H9 (cell line): Measurements from ENCODE around the gene CEP162. TPM values are rescaled to one million over a fixed set of nuclear protein-coding genes. Genes with fewer than 3 reads are reported as not detected.

Source experiments
- DNase-seq: peaks from one replicate; pipeline ENCODE4 v3.0.0-alpha.2; 2017
- H2AFZ ChIP-seq: one replicate; pipeline ENCODE4 v1.6.1; 2013; ENCODE audit warnings: mild to moderate bottlenecking, low read length, control low read depth, moderate library complexity
- H2AK5ac ChIP-seq: 2 replicates; pipeline ENCODE4 v1.6.1; 2013; ENCODE audit warnings: low read length, control low read depth, mixed read lengths; ENCODE audit not compliant: insufficient read length
- H2BK120ac ChIP-seq: one replicate; pipeline ENCODE4 v1.6.1; 2013; ENCODE audit warnings: low read depth, mild to moderate bottlenecking, low read length, control low read depth, inconsistent platforms; ENCODE audit not compliant: poor library complexity, severe bottlenecking
- H2BK12ac ChIP-seq: 2 replicates; pipeline ENCODE4 v1.6.1; 2013; ENCODE audit warnings: low read length, control low read depth, mixed read lengths, low read depth; ENCODE audit not compliant: insufficient read length
- H2BK15ac ChIP-seq: 2 replicates; pipeline ENCODE4 v1.6.1; 2013; ENCODE audit warnings: low read depth, low read length, control low read depth
- H2BK20ac ChIP-seq: one replicate; pipeline ENCODE4 v1.6.1; 2013; ENCODE audit warnings: low read depth, mild to moderate bottlenecking, low read length, control low read depth, inconsistent platforms; ENCODE audit not compliant: poor library complexity, severe bottlenecking
- H2BK5ac ChIP-seq: 2 replicates; pipeline ENCODE4 v1.6.1; 2013; ENCODE audit warnings: low read length, control low read depth, mixed read lengths; ENCODE audit not compliant: insufficient read length
- H3K14ac ChIP-seq: 2 replicates; pipeline ENCODE4 v1.6.1; 2013; ENCODE audit warnings: low read length, control low read depth; ENCODE audit not compliant: insufficient read depth
- H3K18ac ChIP-seq: 2 replicates; pipeline ENCODE4 v1.6.1; 2013; ENCODE audit warnings: low read depth, mild to moderate bottlenecking, mixed read lengths, low read length, control low read depth; ENCODE audit not compliant: insufficient read length
- H3K23ac ChIP-seq: 2 replicates; pipeline ENCODE4 v1.6.1; 2013; ENCODE audit warnings: low read length, control low read depth, mixed read lengths, low read depth; ENCODE audit not compliant: insufficient read length
- H3K23me2 ChIP-seq: 2 replicates; pipeline ENCODE4 v1.6.1; 2013; ENCODE audit warnings: low read depth, mild to moderate bottlenecking, mixed read lengths, low read length, control low read depth; ENCODE audit not compliant: insufficient read length, poor library complexity, severe bottlenecking
- H3K27ac ChIP-seq: 2 replicates; pipeline ENCODE4 v1.5.1; 2013; ENCODE audit warnings: low read length, control low read depth, mixed read lengths, low read depth; ENCODE audit not compliant: insufficient read length
- H3K27me3 ChIP-seq: 2 replicates; pipeline ENCODE4 v1.6.1; 2013; ENCODE audit warnings: low read length, control low read depth, inconsistent platforms; ENCODE audit not compliant: insufficient read depth
- H3K4ac ChIP-seq: 2 replicates; pipeline ENCODE4 v1.6.1; 2013; ENCODE audit warnings: low read depth, mild to moderate bottlenecking, control low read depth, inconsistent platforms, low read length, moderate library complexity
- H3K4me1 ChIP-seq: 2 replicates; pipeline ENCODE4 v1.6.1; 2013; ENCODE audit warnings: low read length, control low read depth, inconsistent platforms; ENCODE audit not compliant: insufficient read depth
- H3K4me2 ChIP-seq: 2 replicates; pipeline ENCODE4 v1.6.1; 2013; ENCODE audit warnings: low read length, control low read depth, mixed read lengths; ENCODE audit not compliant: insufficient read length, insufficient read depth
- H3K56ac ChIP-seq: 2 replicates; pipeline ENCODE4 v1.6.1; 2013; ENCODE audit warnings: low read depth, mild to moderate bottlenecking, mixed read lengths, low read length, control low read depth; ENCODE audit not compliant: insufficient read length
- H3K79me1 ChIP-seq: 2 replicates; pipeline ENCODE4 v1.6.1; 2013; ENCODE audit warnings: low read depth, mild to moderate bottlenecking, moderate library complexity, low read length, control low read depth, inconsistent platforms; ENCODE audit not compliant: insufficient read depth, poor library complexity, severe bottlenecking
- H3K79me2 ChIP-seq: 2 replicates; pipeline ENCODE4 v1.6.1; 2013; ENCODE audit warnings: low read length, control low read depth, inconsistent platforms; ENCODE audit not compliant: insufficient read depth
- H3K9ac ChIP-seq: 2 replicates; pipeline ENCODE4 v1.6.1; 2013; ENCODE audit warnings: low read length, control low read depth, mixed read lengths; ENCODE audit not compliant: insufficient read length; ENCODE audit errors: extremely low read depth
- H3K9me3 ChIP-seq: one replicate; pipeline ENCODE4 v1.6.1; 2013; ENCODE audit warnings: low read depth, low read length, inconsistent platforms; ENCODE audit not compliant: control insufficient read depth
- H3T11ph ChIP-seq: one replicate; pipeline ENCODE4 v1.6.1; 2013; ENCODE audit warnings: mild to moderate bottlenecking, low read length, control low read depth, inconsistent platforms
- H4K20me1 ChIP-seq: one replicate; pipeline ENCODE4 v1.6.1; 2013; ENCODE audit not compliant: control insufficient read depth, insufficient read length, insufficient read depth
- H4K5ac ChIP-seq: 2 replicates; pipeline ENCODE4 v1.6.1; 2013; ENCODE audit warnings: low read depth, mild to moderate bottlenecking, mixed read lengths, low read length, control low read depth; ENCODE audit not compliant: insufficient read length
- H4K8ac ChIP-seq: replicated peaks from 2 replicates; pipeline ENCODE4 v1.6.1; 2013; ENCODE audit warnings: low read length, control low read depth, mixed read lengths, low read depth; ENCODE audit not compliant: insufficient read length
- H4K91ac ChIP-seq: 2 replicates; pipeline ENCODE4 v1.6.1; 2013; ENCODE audit warnings: low read depth, mild to moderate bottlenecking, moderate library complexity, mixed read lengths, low read length, control low read depth; ENCODE audit not compliant: insufficient read length
- H3K27ac Mint-ChIP-seq, 3 experiments: 2 replicates in 2 of 3; 3 replicates in 1 of 3; pipeline ENCODE4 v1.8.0; 2020 to 2021; ENCODE audit warnings: mixed read lengths in 3 of 3, mild to moderate bottlenecking in 1 of 3, moderate library complexity in 1 of 3
- H3K27me3 Mint-ChIP-seq: 2 replicates; pipeline ENCODE4 v1.8.0; 2021; ENCODE audit warnings: low read depth, mild to moderate bottlenecking, moderate library complexity, mixed read lengths
- H3K36me3 Mint-ChIP-seq, 3 experiments: 2 replicates in 2 of 3; 3 replicates in 1 of 3; pipeline ENCODE4 v1.8.0; 2020 to 2021; ENCODE audit warnings: low read depth in 3 of 3, mixed read lengths in 3 of 3; ENCODE audit not compliant: insufficient read depth in 1 of 3
- H3K4me1 Mint-ChIP-seq, 2 experiments: 2 replicates each; pipeline ENCODE4 v1.8.0; 2020; ENCODE audit warnings: mixed read lengths in 2 of 2
- H3K4me3 Mint-ChIP-seq, 2 experiments: 2 replicates in 1 of 2; 3 replicates in 1 of 2; pipeline ENCODE4 v1.8.0; 2020 to 2021; ENCODE audit warnings: mild to moderate bottlenecking in 2 of 2, mixed read lengths in 2 of 2, moderate library complexity in 1 of 2
- H3K9me3 Mint-ChIP-seq, 2 experiments: 2 replicates in 1 of 2; 3 replicates in 1 of 2; pipeline ENCODE4 v1.8.0; 2020; ENCODE audit warnings: mild to moderate bottlenecking in 2 of 2, mixed read lengths in 2 of 2, moderate library complexity in 1 of 2
- WGBS: extraction: QIAGEN DNeasy Blood & Tissue Kit; methylation state at CpG from one replicate; pipeline ENCODE4 v1.1.7; 2013; ENCODE audit warnings: missing lambda C conversion rate, low lambda C conversion rate, mixed read lengths; ENCODE audit not compliant: insufficient read length; ENCODE audit errors: extremely low coverage; 5-methylcytosine and 5-hydroxymethylcytosine counted together
- total RNA-seq: library from RNA; stranded (reverse); gene quantifications from 2 replicates; pipeline ENCODE4 v1.2.1, GENCODE V29; 2021
- TF ChIP-seq, protein P1 (sequence below): fragments of 200-600 bp; sonication (generic); conservative IDR thresholded peaks from 3 replicates; pipeline ENCODE4 v1.8.0; 2021; ENCODE audit warnings: antibody characterized with exemption, mild to moderate bottlenecking

Gene CEP162
- total RNA-seq, 1 experiment from 2014 or later = 11.5 TPM

DNA sequence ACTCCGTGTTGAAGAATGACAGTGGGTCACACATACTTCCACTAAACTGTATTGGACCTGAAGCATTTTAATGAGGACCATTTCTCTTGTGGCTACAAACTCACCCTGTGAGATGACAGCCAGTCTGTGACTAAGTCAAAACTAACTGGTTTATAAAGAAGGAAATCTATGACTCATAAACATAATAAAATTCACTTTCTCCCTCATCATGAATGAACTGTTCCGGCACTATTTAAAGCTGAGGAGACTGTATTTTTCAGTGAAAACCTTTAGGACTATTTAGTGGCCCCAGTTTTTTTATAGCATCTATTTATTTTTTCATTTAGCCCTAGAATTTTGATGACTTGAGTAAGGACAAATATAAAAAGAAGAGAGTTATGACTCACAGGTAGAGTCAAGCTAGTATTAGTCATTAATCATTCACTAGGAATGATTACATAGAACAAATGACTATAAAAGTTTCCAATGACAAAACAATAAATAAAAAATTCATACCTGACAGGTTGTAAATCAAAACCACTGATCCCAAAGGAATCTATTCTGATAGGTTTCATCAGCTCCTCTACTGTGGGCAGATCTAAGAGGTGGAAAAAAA, 34.2 kb downstream of the CEP162 start:
- H2BK120ac ChIP-seq = no peak overlapping the region
- no peaks in the 10 kb centered on the region for H3K79me1 ChIP-seq
- no peak overlapping the region for H3K27ac ChIP-seq
- no CpG with 5 or more reads among the region's 2 CpGs for WGBS
- no peak overlapping the region for H3K4me3 Mint-ChIP-seq
- no peak overlapping the region for H3K56ac ChIP-seq
- no peak overlapping the region for H3K9ac ChIP-seq
- no peak overlapping the region for H2BK5ac ChIP-seq
- no peak overlapping the region for H3K27ac Mint-ChIP-seq
- no peak overlapping the region for H4K5ac ChIP-seq
- H3K4me1 Mint-ChIP-seq = no peaks in the 10 kb centered on the region
- TF ChIP-seq, protein P1, sequence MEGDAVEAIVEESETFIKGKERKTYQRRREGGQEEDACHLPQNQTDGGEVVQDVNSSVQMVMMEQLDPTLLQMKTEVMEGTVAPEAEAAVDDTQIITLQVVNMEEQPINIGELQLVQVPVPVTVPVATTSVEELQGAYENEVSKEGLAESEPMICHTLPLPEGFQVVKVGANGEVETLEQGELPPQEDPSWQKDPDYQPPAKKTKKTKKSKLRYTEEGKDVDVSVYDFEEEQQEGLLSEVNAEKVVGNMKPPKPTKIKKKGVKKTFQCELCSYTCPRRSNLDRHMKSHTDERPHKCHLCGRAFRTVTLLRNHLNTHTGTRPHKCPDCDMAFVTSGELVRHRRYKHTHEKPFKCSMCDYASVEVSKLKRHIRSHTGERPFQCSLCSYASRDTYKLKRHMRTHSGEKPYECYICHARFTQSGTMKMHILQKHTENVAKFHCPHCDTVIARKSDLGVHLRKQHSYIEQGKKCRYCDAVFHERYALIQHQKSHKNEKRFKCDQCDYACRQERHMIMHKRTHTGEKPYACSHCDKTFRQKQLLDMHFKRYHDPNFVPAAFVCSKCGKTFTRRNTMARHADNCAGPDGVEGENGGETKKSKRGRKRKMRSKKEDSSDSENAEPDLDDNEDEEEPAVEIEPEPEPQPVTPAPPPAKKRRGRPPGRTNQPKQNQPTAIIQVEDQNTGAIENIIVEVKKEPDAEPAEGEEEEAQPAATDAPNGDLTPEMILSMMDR = no peak
- H2AK5ac ChIP-seq = no peak overlapping the region
- no peak overlapping the region for H2BK12ac ChIP-seq
- H3K4me2 ChIP-seq = no peak overlapping the region
- no peaks in the 10 kb centered on the region for H3K9me3 Mint-ChIP-seq
- no peaks in the 10 kb centered on the region for H3K27me3 Mint-ChIP-seq
- peaks cover 35 to 64% (median 58%) of the 10 kb centered on the region in 3 experiments for H3K36me3 Mint-ChIP-seq
- no peaks in the 10 kb centered on the region for H4K20me1 ChIP-seq
- no peaks in the 10 kb centered on the region for H3K23me2 ChIP-seq
- H3K18ac ChIP-seq = no peak overlapping the region
- no peak overlapping the region for H2BK20ac ChIP-seq
- H3K4ac ChIP-seq = no peak overlapping the region
- no peak overlapping the region for H3T11ph ChIP-seq
- no peaks in the 10 kb centered on the region for H3K4me1 ChIP-seq
- no peak overlapping the region for H4K91ac ChIP-seq
- H2AFZ ChIP-seq = no peak overlapping the region
- no peaks in the 10 kb centered on the region for H3K9me3 ChIP-seq
- no peak overlapping the region for H2BK15ac ChIP-seq
- no peak overlapping the region for H4K8ac ChIP-seq
- H3K79me2 ChIP-seq = no peaks in the 10 kb centered on the region
- no peak overlapping the region for H3K14ac ChIP-seq
- H3K23ac ChIP-seq = no peak overlapping the region
- no peak for DNase-seq
- no peaks in the 10 kb centered on the region for H3K27me3 ChIP-seq
